OCI-LY7 (cell line): ENCODE results near the gene HTD2. TPM values are rescaled to one million over a fixed set of nuclear protein-coding genes. Genes with fewer than 3 reads are reported as not detected.

ENCODE experiments used
- BruUV-seq: library from RNA; stranded (reverse); fragments of 400-500 nt; replicated peaks from 2 replicates; lab custom pipeline; 2021; lab: Mats Ljungman, UMichigan
- CTCF ChIA-PET: fragments of 300-600 bp; sonication (Branson Sonifier 250); formaldehyde crosslinking; loops from one replicate; lab custom pipeline; 2022; ENCODE audit warnings: antibody characterized with exemption; ENCODE audit not compliant: unreplicated experiment; lab: Charles Lee
- POLR2A ChIA-PET: fragments of 300-600 bp; sonication (Branson Sonifier 250); formaldehyde crosslinking; loops from one replicate; lab custom pipeline; 2022; ENCODE audit warnings: antibody characterized with exemption; lab: Charles Lee
- DNase-seq: peaks from one replicate; pipeline ENCODE4 v3.0.0-alpha.2; 2015; ENCODE audit warnings: low spot score
- H2AFZ ChIP-seq: fragments of 200-600 bp; sonication (generic), shearing (Covaris generic); 2 replicates; pipeline ENCODE4 v1.6.1; 2014; ENCODE audit warnings: mild to moderate bottlenecking, antibody characterized with exemption, low read length, moderate library complexity
- H3K27ac ChIP-seq: fragments of 200-600 bp; sonication (generic); 2 replicates; pipeline ENCODE4 v1.5.1; 2014; ENCODE audit warnings: mixed run types, low read depth, mild to moderate bottlenecking, moderate library complexity, low read length, inconsistent platforms; ENCODE audit not compliant: poor library complexity, severe bottlenecking
- H3K36me3 ChIP-seq: fragments of 200-600 bp; sonication (generic); 2 replicates; pipeline ENCODE4 v1.6.1; 2014; ENCODE audit warnings: mild to moderate bottlenecking, antibody characterized with exemption, low read length, moderate library complexity, mixed read lengths; ENCODE audit not compliant: insufficient read depth
- H3K4me1 ChIP-seq: fragments of 200-600 bp; sonication (generic); 2 replicates; pipeline ENCODE4 v1.5.1; 2014; ENCODE audit warnings: mild to moderate bottlenecking, low read length; ENCODE audit not compliant: insufficient read depth, poor library complexity, severe bottlenecking
- H3K4me2 ChIP-seq: fragments of 200-600 bp; sonication (generic); 2 replicates; pipeline ENCODE4 v1.6.1; 2014; ENCODE audit warnings: mild to moderate bottlenecking, low read length
- H3K4me3 ChIP-seq: fragments of 200-600 bp; sonication (generic); 2 replicates; pipeline ENCODE4 v1.5.1; 2014; ENCODE audit warnings: mild to moderate bottlenecking, low read depth, low read length; ENCODE audit not compliant: poor library complexity, severe bottlenecking
- H3K79me2 ChIP-seq: fragments of 200-600 bp; sonication (generic); 2 replicates; pipeline ENCODE4 v1.6.1; 2016; ENCODE audit warnings: low read depth, mild to moderate bottlenecking, low read length, moderate library complexity, mixed read lengths; ENCODE audit not compliant: insufficient read depth
- H3K9me2 ChIP-seq: fragments of 200-600 bp; sonication (generic); 2 replicates; pipeline ENCODE4 v1.6.1; 2016; ENCODE audit warnings: mild to moderate bottlenecking, low read length, mixed read lengths; ENCODE audit not compliant: insufficient read depth
- H3K9me3 ChIP-seq: fragments of 200-600 bp; sonication (generic); 2 replicates; pipeline ENCODE4 v1.6.1; 2014; ENCODE audit warnings: mild to moderate bottlenecking, mixed run types, low read length, mixed read lengths
- H4K20me1 ChIP-seq: fragments of 200-600 bp; sonication (generic); 2 replicates; pipeline ENCODE4 v1.6.1; 2014; ENCODE audit warnings: mild to moderate bottlenecking, antibody characterized with exemption, low read length, moderate library complexity, mixed read lengths; ENCODE audit not compliant: insufficient read depth
- CTCF ChIP-seq: fragments of 200-600 bp; sonication (generic); conservative IDR thresholded peaks from 2 replicates; pipeline ENCODE4 v1.5.1; 2014; ENCODE audit warnings: mild to moderate bottlenecking, antibody characterized with exemption, low read length, moderate library complexity, mixed read lengths
- EZH2phosphoT487 ChIP-seq: fragments of 200-600 bp; sonication (generic); IDR thresholded peaks from 2 replicates; pipeline ENCODE4 v1.6.1; 2018; ENCODE audit warnings: low read depth, borderline replicate concordance, mild to moderate bottlenecking, mixed run types, antibody characterized with exemption, low read length, moderate library complexity, mixed read lengths
- intact Hi-C: fragments of 100-400 bp; cut with micrococcal nuclease; formaldehyde crosslinking; loops from one replicate; pipeline ENCODE4 v1.10.0; 2022; ENCODE audit not compliant: unreplicated experiment
- total RNA-seq, 2 experiments: library from RNA; depleted of rRNA in 1 of 2; stranded (reverse); fragments of >200 nt in 1 of 2; shearing (Covaris generic) in 1 of 2; gene quantifications; 2 replicates each; pipeline ENCODE4 v1.2.3, GENCODE V29; 2014 to 2022

Gene HTD2
- total RNA-seq, 2 experiments from 2014 or later = 10.0 to 13.0 TPM

DNA sequence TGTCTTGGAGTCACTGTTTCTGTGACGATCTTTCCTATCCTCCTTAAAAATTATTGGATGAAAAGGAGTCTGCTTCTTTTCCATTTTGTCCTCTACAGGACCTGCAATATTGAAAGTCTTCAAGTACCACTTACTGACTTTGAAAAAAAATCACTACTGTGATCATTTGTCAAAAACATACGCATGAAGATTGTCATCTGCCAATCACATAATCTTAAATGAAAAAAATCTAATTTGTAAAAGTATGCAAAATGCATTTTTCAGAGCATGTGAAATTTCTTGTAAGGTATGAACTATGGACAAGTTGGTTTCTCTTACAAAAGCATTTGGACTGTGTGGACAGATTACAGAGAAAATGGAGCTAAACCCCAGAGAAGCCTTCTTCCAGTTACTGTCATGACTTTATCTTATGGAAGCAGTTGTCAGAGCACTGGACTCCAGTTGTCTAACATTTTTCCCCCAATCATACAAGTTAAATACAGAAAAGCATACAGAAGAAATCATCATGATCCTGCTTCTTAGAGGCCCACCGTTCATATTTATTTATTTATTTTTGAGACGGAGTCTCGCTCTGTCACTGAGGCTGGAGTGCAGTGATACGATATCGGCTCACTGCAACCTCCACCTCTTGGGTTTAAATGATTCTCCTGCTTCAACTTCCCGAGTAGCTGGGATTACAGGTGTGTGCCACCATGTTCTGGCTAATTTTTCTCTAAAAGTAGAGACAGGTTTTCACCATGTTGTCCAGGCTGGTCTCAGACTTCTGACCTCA is 23.0 kb downstream of the HTD2 start:
- CTCF ChIA-PET = no interaction called here
- POLR2A ChIA-PET = interaction anchor here (1.0 to 2.1 kb wide), 3 partner anchors 12 to 57 kb away, joined by 3 to 10 read pairs (median 3); no protein-coding TSS in a partner anchor

GRCh38 chr3:58329922-58330413 is 23.6 kb downstream of the HTD2 start:
- no peak for DNase-seq
- intact Hi-C loops = loop anchor here (5.0 kb wide), 1 partner anchor 102 kb away; the partner anchor contains the start of gene PDHB
- POLR2A ChIA-PET = interaction anchor here (0.7 to 19.4 kb wide), 5 partner anchors 9 to 58 kb away, joined by 3 to 711 read pairs (median 4); no protein-coding TSS in a partner anchor
- Histone ChIP-seq H3K9me3 (no peaks in the 10 kb centered on the region), H4K20me1 (no peaks in the 10 kb centered on the region), H3K9me2 (no peaks in the 10 kb centered on the region), H3K4me3 (no peak overlapping the region), H2AFZ (no peak overlapping the region), H3K36me3 (no peaks in the 10 kb centered on the region; the same call in 1 of the 2 replicates), H3K4me2 (no peak overlapping the region), H3K4me1 (peaks cover 33% of the 10 kb centered on the region), H3K27ac (no peak overlapping the region), H3K79me2 (peaks cover 26% of the 10 kb centered on the region)
- CTCF ChIA-PET = interaction anchor here (0.6 kb wide), 1 partner anchor 161 kb away, joined by 4 read pairs; no protein-coding TSS in a partner anchor
- no TSS peak for BruUV-seq
- TF ChIP-seq CTCF (no peak), EZH2phosphoT487 (no peak)

More for the DNA sequence above, 23.0 kb downstream of the HTD2 start:
- Histone ChIP-seq H4K20me1 (no peaks in the 10 kb centered on the region), H3K4me1 (peaks cover 37% of the 10 kb centered on the region), H3K4me2 (no peak overlapping the region), H3K36me3 (no peaks in the 10 kb centered on the region; the same call in 1 of the 2 replicates), H2AFZ (no peak overlapping the region), H3K9me3 (no peaks in the 10 kb centered on the region), H3K9me2 (no peaks in the 10 kb centered on the region), H3K79me2 (peaks cover 20% of the 10 kb centered on the region), H3K27ac (no peak overlapping the region), H3K4me3 (no peak overlapping the region)
- intact Hi-C loops = no loop called here
- DNase-seq = no peak
- TF ChIP-seq CTCF = no peak
- no peak for TF ChIP-seq EZH2phosphoT487
- BruUV-seq = no TSS peak
